Peyer's patch (tissue), 4 donors: ENCODE measurements around the gene DNAJB11. TPM values are rescaled to one million over a fixed set of nuclear protein-coding genes. Genes with fewer than 3 reads are reported as not detected.
"Not testable (repeated sequence)": the region's sequence is repeated elsewhere in the genome, so short reads cannot be mapped to it uniquely, and the experiment has no call there.

ENCODE experiments used
- DNase-seq, 3 donors: peaks; one replicate each; pipeline ENCODE4 v3.0.0-alpha.2; 2017 to 2019
- H3K27ac ChIP-seq, 4 donors: fragments of 200-600 bp; sonication (generic); one replicate each; pipeline ENCODE4 v1.5.1; 2016 to 2019
- H3K27me3 ChIP-seq, 2 donors: fragments of 200-600 bp; sonication (generic); one replicate each; pipeline ENCODE4 v1.5.1; 2019
- H3K36me3 ChIP-seq, 3 donors: fragments of 200-600 bp; sonication (generic); one replicate each; pipeline ENCODE4 v1.5.1; 2016 to 2019
- H3K4me1 ChIP-seq, 4 donors: fragments of 200-600 bp; sonication (generic); one replicate each; pipeline ENCODE4 v1.5.1; 2016 to 2019
- H3K4me3 ChIP-seq, 4 donors: fragments of 200-600 bp; sonication (generic); 1 replicate in 3 of 4; 2 replicates in 1 of 4; pipeline ENCODE4 v1.5.1; 2016 to 2019; ENCODE audit warnings: mild to moderate bottlenecking in 1 of 4
- H3K9me3 ChIP-seq, 4 donors: fragments of 200-600 bp; sonication (generic); one replicate each; pipeline ENCODE4 v1.5.1; 2016 to 2019; ENCODE audit warnings: mild to moderate bottlenecking in 1 of 4
- CTCF ChIP-seq, 6 experiments: fragments of 450-650 bp in 4 of 6; fragments of 200-600 bp in 2 of 6; sonication (generic) in 1 of 6; IDR thresholded peaks; one replicate each; pipeline ENCODE4 v1.5.1; 2017 to 2019; ENCODE audit warnings: antibody characterized with exemption in 6 of 6, mild to moderate bottlenecking in 3 of 6, moderate library complexity in 1 of 6
- POLR2A ChIP-seq, 2 donors: fragments of 450-650 bp; IDR thresholded peaks; one replicate each; pipeline ENCODE4 v1.5.1; 2017; ENCODE audit warnings: antibody characterized with exemption in 2 of 2, mild to moderate bottlenecking in 2 of 2, moderate library complexity in 2 of 2
- total RNA-seq, 4 donors: library from RNA; depleted of rRNA; stranded (reverse); fragments of >200 nt; gene quantifications; one replicate each; pipeline ENCODE4 v1.1.0, GENCODE V29; 2016

The DNAJB11 gene
- total RNA-seq, 4 donors from 2014 or later = 16.5 to 61.3 (median 42.4) TPM

GRCh38 chr3:186571644-186572013, 1.1 kb downstream of the DNAJB11 start:
- peaks cover 0 to 32% (median 2%) of the 10 kb centered on the region in 4 donors for H3K4me1 ChIP-seq

GRCh38 chr3:186577521-186577920, 7.0 kb downstream of the DNAJB11 start:
- no peaks in the 10 kb centered on the region for H3K9me3 ChIP-seq
- no peak overlapping the region for H3K27ac ChIP-seq
- TF ChIP-seq CTCF (IDR thresholded peaks at IDR 0.05) = no peak
- TF ChIP-seq POLR2A (IDR thresholded peaks at IDR 0.05) = no peak
- no peak overlapping the region for H3K4me3 ChIP-seq
- H3K4me1 ChIP-seq = peaks cover 0 to 8% (median 0%) of the 10 kb centered on the region in 4 donors
- no peak for DNase-seq
- no peaks in the 10 kb centered on the region for H3K27me3 ChIP-seq
- peaks cover 0 to 85% (median 0%) of the 10 kb centered on the region in 3 donors for H3K36me3 ChIP-seq

More at GRCh38 chr3:186571644-186572013, 1.1 kb downstream of the DNAJB11 start:
- no peaks in the 10 kb centered on the region for H3K27me3 ChIP-seq
- peak overlapping the region in 2 of 4 donors; percentile 93 to 98 for H3K27ac ChIP-seq
- peak overlapping the region; percentile 84 to 97 (median 90) for H3K4me3 ChIP-seq
- peaks cover 0 to 35% (median 0%) of the 10 kb centered on the region in 3 donors for H3K36me3 ChIP-seq
- H3K9me3 ChIP-seq = no peaks in the 10 kb centered on the region
- no peak for DNase-seq
- no peak for TF ChIP-seq CTCF (IDR thresholded peaks at IDR 0.05)
- no peak for TF ChIP-seq POLR2A (IDR thresholded peaks at IDR 0.05)

- H3K4me3 ChIP-seq = no peak overlapping the region
- H3K27ac ChIP-seq = no peak overlapping the region
- H3K36me3 ChIP-seq = peaks cover 0 to 94% (median 0%) of the 10 kb centered on the region in 3 donors
- no peak for TF ChIP-seq CTCF (IDR thresholded peaks at IDR 0.05)
- TF ChIP-seq POLR2A (IDR thresholded peaks at IDR 0.05) = no peak
- no peaks in the 10 kb centered on the region for H3K27me3 ChIP-seq
- H3K4me1 ChIP-seq = no peaks in the 10 kb centered on the region
- DNase-seq = no peak
- H3K9me3 ChIP-seq = no peaks in the 10 kb centered on the region
Measured at GRCh38 chr3:186580785-186581184, 10.3 kb downstream of the DNAJB11 start.

GRCh38 chr3:186582541-186582940, 12.0 kb downstream of the DNAJB11 start:
- no peak overlapping the region for H3K27ac ChIP-seq
- H3K36me3 ChIP-seq = peaks cover 0 to 82% (median 0%) of the 10 kb centered on the region in 3 donors
- H3K27me3 ChIP-seq = no peaks in the 10 kb centered on the region
- H3K4me3 ChIP-seq = no peak overlapping the region
- no peaks in the 10 kb centered on the region for H3K9me3 ChIP-seq
- no peak for TF ChIP-seq POLR2A (IDR thresholded peaks at IDR 0.05)
- TF ChIP-seq CTCF (IDR thresholded peaks at IDR 0.05) = no peak
- H3K4me1 ChIP-seq = no peaks in the 10 kb centered on the region
- no peak for DNase-seq

GRCh38 chr3:186583831-186584230, 13.3 kb downstream of the DNAJB11 start:
- no peak for TF ChIP-seq POLR2A (IDR thresholded peaks at IDR 0.05)
- no peaks in the 10 kb centered on the region for H3K9me3 ChIP-seq
- no peak overlapping the region for H3K27ac ChIP-seq
- H3K27me3 ChIP-seq = no peaks in the 10 kb centered on the region
- H3K36me3 ChIP-seq = peaks cover 0 to 69% (median 0%) of the 10 kb centered on the region in 3 donors
- H3K4me1 ChIP-seq = no peaks in the 10 kb centered on the region
- no peak overlapping the region for H3K4me3 ChIP-seq
- no peak for DNase-seq

- peaks cover 0 to 50% (median 0%) of the 10 kb centered on the region in 3 donors for H3K36me3 ChIP-seq
- H3K27ac ChIP-seq, H3K4me1 ChIP-seq, H3K9me3 ChIP-seq, DNase-seq, H3K27me3 ChIP-seq, H3K4me3 ChIP-seq: not testable (repeated sequence)
Measured at GRCh38 chr3:186586245-186586644, 15.7 kb downstream of the DNAJB11 start.

- H3K36me3 ChIP-seq = peaks cover 0 to 41% (median 0%) of the 10 kb centered on the region in 3 donors
- TF ChIP-seq POLR2A (IDR thresholded peaks at IDR 0.05) (no peak), CTCF (IDR thresholded peaks at IDR 0.05) (no peak)
- H3K27me3 ChIP-seq = no peaks in the 10 kb centered on the region
- no peak overlapping the region for H3K4me3 ChIP-seq
- no peaks in the 10 kb centered on the region for H3K9me3 ChIP-seq
- no peak overlapping the region for H3K27ac ChIP-seq
- no peak for DNase-seq
- no peaks in the 10 kb centered on the region for H3K4me1 ChIP-seq
Measured at GRCh38 chr3:186587183-186587582, 16.7 kb downstream of the DNAJB11 start.
